Midbrain (tissue), 1 donor: ENCODE results near the gene SEC63.
A peak's percentile ranks its signal among the peaks of the same experiment; 100 is the strongest.
"Not testable (repeated sequence)": the region's sequence is repeated elsewhere in the genome, so short reads cannot be mapped to it uniquely, and the experiment has no call there.

Experiments
- DNase-seq: peaks from one replicate; lab custom pipeline; 2025; lab: John Stamatoyannopoulos, UW

The SEC63 gene

DNA sequence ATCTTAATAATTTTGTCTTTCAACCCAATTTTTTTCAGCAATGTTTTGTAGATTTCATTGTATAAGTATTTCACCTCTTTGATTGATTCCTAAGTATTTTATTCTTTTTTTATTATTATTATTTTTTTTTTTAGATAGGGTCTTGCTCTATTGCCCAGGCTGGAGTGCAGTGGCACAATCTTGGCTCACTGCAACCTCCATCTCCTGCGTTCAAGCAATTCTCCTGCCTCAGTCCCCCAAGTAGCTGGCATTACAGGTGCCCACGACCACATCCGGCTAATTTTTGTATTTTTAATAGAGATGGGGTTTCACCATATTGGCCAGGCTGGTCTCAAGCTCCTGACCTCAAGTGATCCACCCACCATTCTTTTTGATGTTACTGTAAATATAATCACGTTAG is 97.0 kb downstream of the SEC63 start:
- DNase-seq: not testable (repeated sequence)

DNA sequence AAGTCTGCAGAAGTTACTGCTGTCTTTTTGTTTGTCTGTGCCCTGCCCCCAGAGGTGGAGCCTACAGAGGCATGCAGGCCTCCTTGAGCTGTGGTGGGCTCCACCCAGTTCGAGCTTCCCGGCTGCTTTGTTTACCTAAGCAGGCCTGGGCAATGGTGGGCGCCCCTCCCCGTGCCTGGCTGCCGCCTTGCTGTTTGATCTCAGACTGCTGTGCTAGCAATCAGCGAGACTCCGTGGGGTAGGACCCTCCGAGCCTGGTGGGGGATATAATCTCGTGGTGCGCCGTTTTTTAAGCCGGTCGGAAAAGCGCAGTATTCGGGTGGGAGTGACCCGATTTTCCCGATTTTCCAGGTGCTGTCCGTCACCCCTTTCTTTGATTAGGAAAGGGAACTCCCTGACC is 97.9 kb downstream of the SEC63 start:
- not testable (repeated sequence) for DNase-seq

DNA sequence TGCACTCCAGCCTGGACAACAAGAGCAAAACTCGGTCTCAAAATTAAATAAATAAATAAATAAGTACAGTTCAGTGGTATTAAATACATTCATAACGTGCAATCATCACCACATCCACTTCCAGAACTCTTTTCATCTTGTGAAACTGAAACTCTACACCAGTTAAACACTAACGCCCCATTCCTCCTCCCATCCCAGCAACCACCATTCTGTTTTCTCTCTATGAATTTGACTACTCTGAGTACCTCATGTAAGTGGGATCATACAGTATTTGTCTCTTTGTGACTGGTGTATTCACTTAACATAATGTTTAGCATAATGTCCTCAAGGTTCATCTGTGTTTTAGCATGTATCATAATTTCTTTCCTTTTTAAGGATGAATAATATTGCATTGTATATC is 104.8 kb downstream of the SEC63 start:
- no peak for DNase-seq

DNA sequence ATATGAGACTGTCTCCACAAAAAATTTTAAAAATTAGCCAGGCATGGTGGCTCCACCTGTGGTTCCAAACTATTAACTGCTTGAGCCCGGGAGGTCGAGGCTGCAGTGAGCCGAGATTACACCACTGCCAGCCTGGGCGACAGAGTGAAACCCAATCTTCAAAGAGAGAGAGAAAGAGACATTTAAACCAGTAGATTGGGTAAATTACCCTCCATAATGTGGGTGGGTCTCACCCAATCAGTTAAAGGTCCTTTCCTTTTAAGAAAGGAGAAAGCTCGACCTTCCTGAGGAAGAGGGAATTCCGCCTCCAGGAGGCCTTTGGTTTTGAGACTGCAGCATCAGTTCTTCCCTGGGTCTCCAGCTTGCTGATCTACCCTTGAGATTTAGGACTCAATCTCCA is 108.7 kb downstream of the SEC63 start:
- no peak for DNase-seq

DNA sequence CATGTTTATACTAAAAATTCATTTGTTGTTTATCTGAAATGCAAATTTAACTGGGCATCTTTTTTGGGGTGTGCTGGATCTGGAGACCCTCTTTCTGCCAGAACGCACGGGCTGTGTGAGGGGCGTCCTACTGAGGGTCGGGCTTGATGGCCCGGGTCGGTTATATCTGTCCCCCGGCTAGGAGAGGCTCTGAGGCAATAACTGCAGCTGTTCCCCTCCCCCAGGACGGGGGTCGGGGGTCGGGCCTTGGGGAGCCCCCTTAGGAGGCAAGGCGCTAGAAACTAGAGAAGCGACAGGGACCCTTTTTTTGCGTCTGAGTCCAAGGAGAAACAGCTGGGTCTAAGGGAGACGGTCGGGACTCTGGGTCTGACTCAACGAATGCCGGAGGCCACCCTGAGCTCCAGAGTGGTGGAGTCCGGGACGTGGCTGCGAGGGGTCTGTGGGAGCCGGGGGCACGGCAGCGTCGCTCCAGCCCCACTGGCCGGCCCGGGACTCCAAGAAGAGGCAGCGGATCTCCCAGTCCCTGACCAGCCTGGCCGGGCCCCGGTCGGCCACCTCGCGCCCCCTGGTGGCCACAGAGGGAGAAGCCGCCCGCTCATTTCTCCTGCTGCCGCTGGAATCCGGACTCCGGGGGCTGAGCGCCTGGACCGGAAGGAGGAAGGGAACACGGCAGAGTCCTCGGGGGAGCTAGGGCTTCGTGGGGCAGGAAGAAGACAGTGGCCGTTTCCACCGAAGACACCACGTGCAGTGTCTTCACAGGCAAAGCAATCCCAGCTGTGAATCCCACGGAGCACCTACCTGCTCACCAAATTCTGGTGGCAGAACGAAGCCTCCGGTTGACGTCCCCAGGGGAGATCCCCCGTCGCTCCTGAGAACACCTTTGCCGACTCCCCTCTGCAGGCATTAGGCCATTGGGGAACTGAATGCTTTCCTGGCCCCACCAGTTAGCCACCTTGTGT is 109.9 kb downstream of the SEC63 start:
- peak; percentile 85 for DNase-seq

DNA sequence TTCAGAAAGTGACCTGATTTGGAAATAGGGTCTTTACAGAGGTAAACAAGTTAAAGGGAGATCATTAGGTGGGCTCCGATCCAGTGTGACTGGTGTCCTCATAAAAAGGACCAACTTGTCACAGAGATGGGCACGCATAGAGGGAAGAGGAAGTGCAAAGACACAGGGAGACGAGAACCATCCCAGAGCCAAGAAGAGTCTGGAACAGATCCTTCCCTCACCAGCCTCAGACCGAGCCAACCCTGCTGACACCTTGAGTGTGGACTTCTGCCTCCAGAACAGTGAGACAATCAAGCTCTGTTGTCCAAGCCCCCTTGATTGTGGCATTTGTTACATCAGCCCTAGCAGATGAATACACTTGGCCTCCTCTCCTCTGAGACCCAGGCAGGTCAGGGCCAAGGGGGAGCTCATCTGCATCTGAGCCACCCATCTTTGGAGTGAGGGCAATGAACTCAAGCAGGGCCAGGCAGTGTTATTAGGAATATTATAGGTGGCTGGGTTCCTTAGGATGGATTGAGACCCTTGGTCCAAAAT is 111.7 kb downstream of the SEC63 start:
- no peak for DNase-seq

DNA sequence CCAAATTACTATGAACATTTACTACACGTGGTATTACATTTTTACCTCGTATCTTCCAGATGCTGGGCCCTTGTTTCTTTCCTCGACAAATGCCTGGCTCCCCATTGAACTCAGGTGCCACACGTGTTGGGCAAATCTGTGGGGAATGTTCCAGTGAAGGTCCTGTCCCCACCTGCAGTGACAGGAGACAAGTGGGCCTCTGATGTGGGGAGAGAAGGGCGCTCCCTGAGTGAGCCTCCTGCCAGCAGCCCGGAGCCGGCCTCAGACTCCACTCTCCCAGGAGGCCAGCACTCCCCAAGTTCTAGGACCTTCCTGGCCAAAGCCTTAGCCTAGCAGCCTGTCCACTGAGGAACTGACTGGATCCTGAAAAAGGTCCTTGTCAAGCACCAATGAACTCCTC is 112.2 kb downstream of the SEC63 start:
- DNase-seq: no peak

DNA sequence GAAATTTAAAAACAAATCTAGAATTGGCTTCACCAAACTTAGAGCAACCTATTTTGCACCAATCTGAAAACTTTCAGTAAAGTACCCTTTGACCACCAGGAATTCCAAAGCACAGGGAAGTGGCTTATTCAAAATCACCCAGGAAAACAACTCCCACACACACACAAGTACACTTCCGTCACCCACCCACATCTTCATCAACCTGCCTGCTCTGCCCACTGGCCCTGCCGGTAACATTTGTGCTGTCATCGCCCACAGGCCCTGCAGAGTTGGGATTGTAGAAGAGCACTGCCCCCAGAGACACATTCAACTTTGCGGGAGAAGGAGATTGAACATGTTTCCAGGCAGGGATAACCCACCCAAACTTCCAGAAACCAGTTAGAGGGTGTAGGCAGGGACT is 114.6 kb downstream of the SEC63 start:
- DNase-seq: no peak

DNA sequence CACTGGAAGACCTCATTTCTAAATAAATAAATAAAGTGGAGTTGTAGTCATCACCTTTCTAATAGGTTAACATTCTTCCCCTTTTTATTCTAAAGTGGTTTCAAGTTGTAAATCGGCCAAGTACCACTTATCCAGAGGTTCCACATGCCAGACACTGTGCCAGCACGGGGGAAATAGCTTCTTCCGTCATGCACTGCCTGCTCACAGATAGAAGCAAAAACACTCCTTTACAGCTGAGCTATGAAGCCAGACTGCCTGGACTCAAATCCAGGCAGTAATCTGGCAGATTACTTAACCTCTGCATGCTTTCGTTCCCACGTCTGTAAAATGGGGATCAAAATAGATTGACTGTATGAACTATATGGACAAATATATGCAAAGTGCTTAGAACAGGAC is 116.7 kb downstream of the SEC63 start:
- no peak for DNase-seq

DNA sequence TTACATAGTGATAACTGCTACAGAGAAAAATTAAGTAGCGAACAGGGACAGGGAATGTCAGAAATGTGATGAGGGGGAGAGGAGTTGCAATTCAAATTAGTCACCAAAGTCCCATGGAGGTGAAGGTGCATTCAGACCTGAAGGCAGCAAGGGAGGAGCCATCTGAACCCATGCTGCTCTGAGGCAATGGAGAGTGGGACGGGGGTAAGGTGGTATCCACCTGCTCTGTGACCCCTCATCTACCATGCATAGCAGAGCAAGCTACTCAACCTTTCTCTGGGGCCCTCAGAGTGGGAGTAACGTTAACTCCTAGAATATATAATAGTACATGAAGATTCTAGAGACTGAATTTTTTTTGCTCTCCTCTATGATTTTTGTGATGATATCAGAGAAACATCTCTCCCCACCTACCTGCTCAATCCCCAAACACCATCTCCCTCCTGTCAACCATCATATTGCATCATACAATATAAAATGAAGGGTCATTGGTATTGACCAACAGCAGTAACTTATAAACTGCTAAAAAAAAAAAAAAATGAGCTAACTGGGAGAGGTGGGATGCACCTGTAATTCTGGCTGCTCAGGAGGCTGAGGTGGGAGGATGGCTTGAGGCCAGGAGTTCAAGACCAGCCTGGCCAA is 117.3 kb downstream of the SEC63 start:
- no peak for DNase-seq

DNA sequence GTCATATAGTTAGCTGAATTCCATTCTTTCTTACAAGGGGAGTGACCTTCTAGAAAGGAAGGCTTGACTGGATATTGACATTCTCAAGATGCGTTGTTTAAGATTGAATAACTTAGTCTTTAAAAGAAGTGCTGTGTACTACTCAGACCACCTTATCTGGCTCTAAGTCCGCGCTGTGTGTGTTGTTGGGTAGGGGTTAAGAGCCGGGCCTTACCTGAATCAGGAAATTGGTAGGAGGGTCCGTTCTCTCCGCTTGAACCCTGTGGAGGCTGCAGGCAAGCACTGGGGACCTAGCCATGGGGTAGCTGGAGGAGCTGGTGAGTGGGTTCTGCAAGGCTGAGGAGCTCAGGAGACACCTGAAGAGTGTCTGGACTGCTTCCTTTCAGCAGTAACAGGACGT is 124.9 kb downstream of the SEC63 start:
- DNase-seq: no peak

DNA sequence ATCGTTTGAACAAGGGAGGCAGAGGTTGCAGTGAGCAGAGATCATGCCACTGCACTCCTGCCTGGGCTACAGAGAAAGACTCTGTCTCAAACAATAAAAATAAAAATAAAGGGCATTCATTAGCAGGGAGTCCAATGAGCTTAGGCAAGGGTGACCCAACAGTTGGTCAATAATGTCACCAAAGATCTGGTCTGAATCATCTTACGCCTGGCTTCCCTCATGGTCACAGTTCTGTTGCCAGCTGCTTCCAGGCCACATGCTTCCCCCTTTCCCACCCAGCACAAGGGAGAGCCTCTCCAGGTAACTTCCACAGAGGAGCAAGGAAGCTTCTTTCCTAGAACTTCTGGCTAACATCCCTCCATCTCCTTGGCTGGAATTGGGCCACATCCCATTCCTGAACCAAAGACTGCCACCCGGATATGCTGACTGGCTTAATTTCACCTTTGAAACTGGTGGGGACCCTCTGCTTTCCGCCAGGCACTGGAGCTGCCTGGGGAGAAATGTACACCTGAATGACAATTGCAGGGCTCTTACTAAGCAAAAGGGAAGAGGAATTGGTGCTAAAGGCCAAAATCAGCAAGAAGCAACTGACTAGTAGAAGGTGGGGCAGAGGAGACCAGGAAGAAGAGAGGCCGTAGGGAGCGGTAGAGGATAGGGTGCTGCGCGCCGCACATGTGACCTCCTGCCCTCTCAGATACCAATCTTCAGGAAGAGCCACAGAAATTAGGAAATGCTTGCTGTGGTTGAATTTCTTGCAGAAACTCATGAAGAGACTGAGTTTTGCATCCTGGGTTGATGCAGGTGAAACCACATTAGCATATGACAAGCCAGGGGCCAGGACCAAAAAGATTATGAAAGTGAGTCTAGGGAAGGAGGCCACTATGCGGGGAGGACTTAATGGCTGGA is 125.6 kb downstream of the SEC63 start:
- DNase-seq: no peak

DNA sequence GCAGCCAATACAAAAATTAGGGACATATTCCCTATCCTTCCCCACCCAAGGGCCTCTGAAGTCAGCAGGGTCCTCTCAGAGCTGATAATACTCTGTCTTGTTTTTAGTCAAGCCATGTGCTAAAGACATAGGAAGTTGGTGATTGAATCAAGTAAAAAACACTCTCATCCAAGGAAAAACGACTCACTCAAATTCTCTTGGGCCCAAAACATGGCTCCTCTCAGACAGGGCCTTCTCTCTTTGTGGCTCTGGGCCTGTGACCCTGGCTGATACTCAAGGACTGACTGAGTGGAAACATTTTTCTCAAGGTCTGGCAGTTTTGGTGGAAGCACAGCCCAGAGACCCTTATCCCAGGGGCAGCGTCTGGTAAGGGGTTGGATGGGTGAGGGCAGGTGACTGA is 127.9 kb downstream of the SEC63 start:
- DNase-seq: no peak

DNA sequence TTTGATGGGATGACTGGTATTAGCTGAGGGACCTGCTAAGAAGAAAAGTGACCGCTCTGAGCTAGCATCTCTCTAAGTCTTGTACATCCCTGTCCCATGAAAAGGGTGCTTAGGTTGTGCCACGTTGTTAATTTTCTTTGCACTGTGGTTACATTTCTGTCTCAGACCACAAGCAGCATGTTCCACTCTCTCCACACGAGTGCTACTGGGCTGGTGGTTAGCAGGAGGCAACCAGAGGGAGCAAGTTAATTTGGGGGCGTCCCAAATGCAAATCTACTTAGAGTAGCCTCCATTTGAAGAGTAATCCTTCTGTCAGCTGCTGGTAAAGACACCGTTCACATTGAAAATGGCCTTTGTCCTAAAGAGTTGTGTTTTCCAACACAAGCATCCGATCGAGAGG is 130.5 kb downstream of the SEC63 start:
- no peak for DNase-seq

DNA sequence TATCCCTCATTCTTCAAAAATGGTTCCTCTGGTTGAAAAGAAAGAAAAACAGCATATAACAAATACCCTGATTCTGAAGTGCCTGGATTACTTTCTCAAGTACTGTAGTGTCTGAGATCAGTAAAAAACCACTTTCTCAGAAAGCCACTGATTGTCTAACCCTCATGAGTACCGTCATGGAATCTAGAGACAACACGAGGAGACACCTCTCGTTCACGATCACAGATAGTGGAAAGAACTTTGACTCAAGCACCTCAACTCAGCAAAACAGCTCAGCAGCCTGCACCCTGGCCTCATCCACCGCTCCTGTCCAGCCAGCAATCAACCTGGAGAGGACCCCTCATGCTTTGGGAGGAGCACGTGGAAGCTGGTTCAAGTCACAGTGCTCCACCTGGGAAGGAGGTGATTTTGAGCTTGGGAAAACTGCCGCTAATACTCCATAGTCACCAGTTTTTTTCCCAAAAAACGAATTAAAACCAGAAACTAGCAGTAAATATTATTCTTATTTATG is 134.9 kb downstream of the SEC63 start:
- no peak for DNase-seq

DNA sequence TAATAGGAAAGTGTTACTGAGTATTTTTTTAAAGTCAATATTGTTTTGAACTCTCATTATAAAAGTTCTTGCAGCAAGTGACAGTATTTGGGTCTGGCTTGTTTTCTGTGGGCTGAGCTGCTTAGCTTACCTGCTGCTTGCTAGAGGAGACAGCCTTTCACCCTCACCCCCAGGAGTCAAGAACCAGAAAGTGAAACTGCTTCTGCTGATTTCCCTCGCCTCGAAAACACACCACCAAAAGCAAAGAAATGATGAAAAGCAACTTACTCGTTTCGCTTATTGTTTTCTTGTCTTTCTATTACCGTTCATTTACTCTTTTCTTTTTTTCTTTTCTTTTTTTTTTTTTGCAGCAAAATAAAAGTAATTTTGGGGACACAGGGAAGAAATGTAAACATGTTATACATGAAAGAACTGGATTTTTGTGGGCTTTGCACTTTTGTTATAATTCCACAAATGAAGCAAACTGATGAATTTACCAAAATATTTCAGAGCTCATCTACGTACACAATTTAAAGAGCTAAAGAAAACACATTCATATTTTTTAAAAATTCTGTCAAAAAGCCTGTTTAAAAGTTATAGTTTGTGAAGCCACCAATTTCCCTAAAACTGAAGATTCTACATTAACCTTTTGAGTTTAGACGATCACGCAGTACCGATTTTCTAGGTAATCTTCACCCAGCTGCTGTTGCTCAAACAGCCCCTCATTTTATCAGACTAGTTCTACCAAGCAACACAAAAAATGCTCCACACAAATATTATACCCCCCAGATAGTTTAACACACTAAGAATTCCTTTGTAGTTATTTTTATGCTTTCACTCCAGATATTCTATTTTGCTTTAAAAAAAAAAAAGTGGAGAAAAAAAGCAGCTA is 135.6 kb downstream of the SEC63 start:
- DNase-seq: no peak

DNA sequence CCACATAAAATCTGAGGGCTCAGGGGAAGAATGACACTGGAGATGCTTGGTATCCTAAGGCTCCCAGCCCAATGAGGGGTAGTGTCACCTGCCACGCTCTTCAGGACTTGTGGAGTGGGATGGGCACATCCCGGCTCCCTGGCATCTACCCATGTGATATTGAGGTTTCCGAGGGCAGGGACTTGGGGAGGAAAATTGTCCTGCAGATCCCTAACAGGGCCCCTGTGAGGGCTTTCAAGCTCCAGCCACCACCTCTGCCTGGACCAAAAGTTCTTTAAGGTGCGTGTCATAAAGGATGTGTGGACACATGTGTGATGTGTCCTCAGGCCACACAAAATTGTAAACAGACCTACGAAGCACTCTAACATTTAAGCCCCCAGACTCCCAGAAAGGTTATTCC is 136.4 kb downstream of the SEC63 start:
- no peak for DNase-seq

DNA sequence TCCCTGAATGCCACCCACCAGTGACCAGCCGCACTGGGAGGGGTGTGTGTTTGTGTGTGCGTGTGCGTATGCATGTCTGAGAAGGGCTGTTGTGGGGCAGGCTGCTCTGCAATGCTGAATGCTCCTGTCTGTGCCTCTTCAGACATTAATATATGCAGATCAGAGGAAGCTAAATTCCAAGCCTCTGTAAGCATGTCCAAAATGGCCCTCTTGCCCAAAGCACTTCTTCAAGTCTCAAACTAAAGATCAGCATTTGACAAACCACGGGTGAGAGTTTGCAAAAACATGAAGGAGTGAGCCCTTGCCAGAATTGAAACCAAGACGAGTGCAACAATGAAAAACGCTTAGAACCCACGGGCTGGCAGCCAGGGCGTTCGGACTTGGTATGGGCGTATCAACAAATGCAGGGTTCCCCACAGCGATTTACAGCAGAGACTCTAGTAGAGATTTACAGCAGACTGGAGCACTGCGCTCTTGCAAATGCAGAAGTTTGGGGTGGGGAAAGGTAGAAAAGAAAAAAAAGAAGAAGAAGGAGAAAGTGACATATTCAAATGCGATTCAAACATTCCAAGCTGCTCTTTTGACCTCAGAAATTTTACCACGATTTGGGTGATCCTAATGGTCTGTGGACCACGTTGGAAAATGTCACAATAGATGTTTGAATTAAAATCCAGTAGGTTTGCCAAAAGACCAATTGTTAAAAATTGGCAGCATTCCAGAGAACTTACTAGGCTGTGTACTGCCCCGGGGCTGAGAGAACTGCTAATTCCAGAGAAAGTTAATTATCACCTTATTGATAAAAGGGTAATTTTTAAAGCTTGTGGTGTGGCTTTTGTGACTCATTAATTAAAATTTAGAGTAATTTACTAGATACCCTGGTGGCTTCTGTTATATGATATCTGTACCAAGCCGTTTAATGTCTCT is 137.4 kb downstream of the SEC63 start:
- peak; percentile 17 for DNase-seq

DNA sequence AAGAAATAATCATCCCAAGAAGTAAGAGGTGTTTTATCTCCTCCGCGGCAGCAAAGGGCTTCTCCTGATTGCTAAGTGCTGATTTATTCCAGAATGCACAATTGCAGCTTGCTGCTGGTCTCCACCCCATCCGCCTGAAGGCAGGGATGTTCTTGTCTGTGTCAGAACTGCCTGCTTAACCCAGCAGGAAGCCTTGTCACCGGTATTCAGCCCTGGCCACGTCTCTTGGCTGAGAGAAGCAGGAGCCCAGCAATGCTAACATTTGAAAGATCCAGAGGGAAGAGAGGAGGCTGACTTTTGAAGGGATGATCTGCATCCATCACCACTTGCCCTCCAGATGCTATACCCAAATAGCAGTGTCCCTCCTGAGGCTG is 138.1 kb downstream of the SEC63 start:
- DNase-seq: no peak

DNA sequence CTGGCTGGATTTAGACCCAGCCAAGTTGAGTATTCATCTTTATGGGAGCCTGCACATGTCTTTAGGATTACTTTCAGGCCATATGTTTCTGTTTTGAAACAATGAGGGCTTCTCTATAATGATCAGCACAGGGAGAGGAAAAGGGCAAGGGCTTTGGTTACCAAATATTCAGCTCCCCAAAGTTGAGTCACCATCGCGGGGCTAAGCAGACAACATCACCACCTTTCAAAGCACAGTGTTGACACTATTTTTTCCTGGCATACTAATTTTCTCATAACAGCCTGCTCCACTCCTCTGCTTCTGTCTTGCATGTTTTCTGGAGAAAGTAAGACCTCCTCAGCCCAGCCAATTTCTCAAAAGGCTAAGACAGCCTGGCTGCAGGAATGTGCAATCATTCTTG is 138.8 kb downstream of the SEC63 start:
- DNase-seq: no peak
